Fibroblast of skin of right quadriceps (primary cell): ENCODE data around the gene C8A.

Source experiments
- DNase-seq: peaks from one replicate; pipeline ENCODE4 v3.0.0-alpha.2; 2013

The C8A gene

GRCh38 chr1:56838759-56839158 is 15.8 kb upstream of the C8A start:
- DNase-seq: peak; percentile 42

- no peak for DNase-seq
Observed at GRCh38 chr1:56843544-56843943, 11.1 kb upstream of the C8A start.

GRCh38 chr1:56844545-56845136 is 10.0 kb upstream of the C8A start:
- no peak for DNase-seq

- DNase-seq: no peak
Observed at GRCh38 chr1:56845343-56845742, 9.3 kb upstream of the C8A start.

GRCh38 chr1:56849750-56850149 is 4.8 kb upstream of the C8A start:
- no peak for DNase-seq

- DNase-seq: no peak
Observed at GRCh38 chr1:56850411-56850810, 4.2 kb upstream of the C8A start.

- DNase-seq: no peak
Observed at GRCh38 chr1:56850922-56851321, 3.7 kb upstream of the C8A start.

GRCh38 chr1:56852476-56852875 is 2.1 kb upstream of the C8A start:
- DNase-seq: peak; percentile 2

- DNase-seq: no peak
Observed at GRCh38 chr1:56855190-56855589, 593 bp downstream of the C8A start.

- DNase-seq: no peak
Observed at GRCh38 chr1:56856186-56856585, 1.6 kb downstream of the C8A start.

- no peak for DNase-seq
Observed at GRCh38 chr1:56859287-56859686, 4.7 kb downstream of the C8A start.

- no peak for DNase-seq
Observed at GRCh38 chr1:56863265-56863992, 8.8 kb downstream of the C8A start.

GRCh38 chr1:56864430-56864829 is 9.8 kb downstream of the C8A start:
- DNase-seq: peak; percentile 39

- DNase-seq: peak; percentile 93
Observed at GRCh38 chr1:56866656-56867055, 12.1 kb downstream of the C8A start.

GRCh38 chr1:56867491-56867890 is 12.9 kb downstream of the C8A start:
- DNase-seq: no peak

- DNase-seq: peak; percentile 35
Observed at GRCh38 chr1:56868761-56869160, 14.2 kb downstream of the C8A start.

- peak; percentile 56 for DNase-seq
Observed at GRCh38 chr1:56872597-56872996, 18.0 kb downstream of the C8A start.

- DNase-seq: no peak
Observed at GRCh38 chr1:56873213-56873612, 18.6 kb downstream of the C8A start.

GRCh38 chr1:56874689-56875088 is 20.1 kb downstream of the C8A start:
- no peak for DNase-seq

- DNase-seq: peak; percentile 68
Observed at GRCh38 chr1:56877973-56878372, 23.4 kb downstream of the C8A start.

- no peak for DNase-seq
Observed at GRCh38 chr1:56880774-56881173, 26.2 kb downstream of the C8A start.

GRCh38 chr1:56881417-56881816 is 26.8 kb downstream of the C8A start:
- DNase-seq: no peak

- DNase-seq: no peak
Observed at GRCh38 chr1:56890229-56890628, 35.6 kb downstream of the C8A start.

GRCh38 chr1:56894014-56894413 is 39.4 kb downstream of the C8A start:
- no peak for DNase-seq
